GM21723 (cell line): ENCODE measurements around the gene KCTD10.
"Not testable (repeated sequence)": the region's sequence is repeated elsewhere in the genome, so short reads cannot be mapped to it uniquely, and the experiment has no call there.

Experiments
- ATAC-seq: cut with Tn5 transposase; IDR thresholded peaks from one replicate; pipeline ENCODE4 v1.9.1; 2021; ENCODE audit warnings: mild to moderate bottlenecking, moderate library complexity; ENCODE audit not compliant: unreplicated experiment

Gene KCTD10

DNA sequence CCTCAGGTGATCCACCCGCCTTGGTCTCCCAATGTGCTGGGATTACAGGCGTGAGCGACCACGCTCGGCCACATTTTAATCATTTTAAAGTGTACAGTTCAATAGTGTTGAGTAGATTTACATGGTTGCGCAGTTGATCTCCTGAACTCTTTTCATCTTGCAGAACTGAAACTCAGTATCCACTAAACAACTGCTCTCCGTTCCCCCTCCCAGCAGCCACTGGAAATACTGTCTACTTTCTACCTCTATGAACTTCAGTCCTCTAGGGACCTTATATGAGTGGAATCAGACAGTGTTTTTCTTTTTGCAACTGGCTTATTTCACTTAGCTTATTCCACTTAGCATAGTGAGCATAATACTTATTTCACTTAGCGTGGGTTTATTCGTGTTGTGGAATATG, 53.7 kb downstream of the KCTD10 start:
- no peak for ATAC-seq

GRCh38 chr12:109422251-109422650, 54.8 kb downstream of the KCTD10 start:
- ATAC-seq = no peak

DNA sequence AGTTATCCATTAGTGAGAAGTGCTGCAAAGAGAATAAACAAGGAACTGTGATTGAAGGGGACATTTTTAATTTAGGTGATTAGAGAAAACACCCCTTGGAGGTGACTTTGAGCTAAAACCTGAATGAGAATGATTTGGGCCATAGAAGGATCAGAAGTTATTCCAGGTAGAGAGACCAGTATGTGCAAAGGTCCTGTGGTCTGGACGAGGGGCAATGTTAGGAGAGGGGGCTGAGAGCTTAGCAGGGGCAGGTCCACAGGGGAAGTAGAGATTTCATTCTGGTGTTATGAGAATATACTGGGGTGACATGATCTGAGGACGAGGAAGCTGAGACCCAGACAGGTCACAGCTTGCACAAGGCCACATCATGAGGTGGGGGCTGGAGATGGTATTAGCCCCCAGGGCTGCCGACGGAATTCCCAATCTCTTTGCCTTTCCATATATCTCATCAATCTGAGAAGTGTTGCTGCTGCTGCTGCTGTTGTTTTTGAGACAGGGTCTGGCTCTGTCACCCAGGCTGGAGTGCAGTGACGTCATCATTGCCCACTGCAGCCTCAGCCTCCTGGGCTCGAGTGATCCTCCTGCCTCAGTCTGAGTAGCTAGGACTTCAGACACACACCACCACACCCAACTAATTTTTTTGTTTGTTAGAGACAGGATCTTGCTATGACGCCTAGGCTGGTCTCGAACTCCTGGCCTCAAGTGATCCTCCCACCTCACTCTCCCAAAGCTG, 55.6 kb downstream of the KCTD10 start:
- no peak for ATAC-seq

DNA sequence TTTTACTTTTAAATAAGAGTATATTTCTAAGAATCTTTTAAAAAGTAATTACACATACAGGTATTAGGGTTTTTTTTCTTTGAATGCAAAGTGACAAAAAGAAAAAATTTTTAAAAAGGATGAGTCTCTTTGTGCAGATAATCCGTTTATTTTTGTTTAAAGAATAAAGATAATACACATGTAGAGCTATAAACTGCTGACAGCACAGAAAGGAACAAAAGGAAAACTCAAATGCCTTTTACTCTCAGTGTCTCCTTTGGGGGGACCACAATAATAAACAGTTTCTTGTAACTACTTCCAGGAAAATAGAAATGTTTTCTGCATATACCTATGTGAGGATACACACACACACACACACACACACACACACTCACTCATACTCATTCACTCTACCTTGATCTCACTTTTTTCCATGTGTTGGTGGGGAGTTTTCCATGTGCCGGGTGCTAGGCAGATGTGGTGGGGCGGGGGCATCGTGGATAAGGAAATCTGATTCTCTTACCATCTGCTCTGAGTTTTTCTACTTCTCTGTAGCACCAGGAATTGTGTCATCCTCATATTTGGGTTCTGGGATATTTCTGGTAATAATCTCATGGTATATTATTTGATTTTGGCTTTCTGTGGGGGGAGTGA, 58.1 kb downstream of the KCTD10 start:
- no peak for ATAC-seq

GRCh38 chr12:109406147-109406546, 71.0 kb downstream of the KCTD10 start:
- not testable (repeated sequence) for ATAC-seq

GRCh38 chr12:109404841-109405240, 72.3 kb downstream of the KCTD10 start:
- not testable (repeated sequence) for ATAC-seq
